Ishikawa (cell line): ENCODE data around the gene SMAD7.

Experiments used
- CEBPB ChIP-seq: IDR thresholded peaks from 2 replicates; pipeline ENCODE4 v1.6.1; 2012
- CREB1 ChIP-seq: IDR thresholded peaks from 2 replicates; pipeline ENCODE4 v1.6.1; 2012; ENCODE audit warnings: low read depth
- EGR1 ChIP-seq: IDR thresholded peaks from 2 replicates; pipeline ENCODE4 v1.6.1; 2012
- EP300 ChIP-seq: IDR thresholded peaks from 2 replicates; pipeline ENCODE4 v1.6.1; 2012; ENCODE audit warnings: borderline replicate concordance
- FOXM1 ChIP-seq: IDR thresholded peaks from 2 replicates; pipeline ENCODE4 v1.6.1; 2012; ENCODE audit warnings: low read depth, borderline replicate concordance
- MAX ChIP-seq: IDR thresholded peaks from 2 replicates; pipeline ENCODE4 v1.6.1; 2012
- NFIC ChIP-seq: IDR thresholded peaks from 2 replicates; pipeline ENCODE4 v1.6.1; 2012
- RAD21 ChIP-seq: IDR thresholded peaks from 2 replicates; pipeline ENCODE4 v1.6.1; 2012; ENCODE audit warnings: low read depth
- REST ChIP-seq: IDR thresholded peaks from 2 replicates; pipeline ENCODE4 v1.6.1; 2012; ENCODE audit warnings: low read depth, mild to moderate bottlenecking
- TAF1 ChIP-seq: IDR thresholded peaks from 2 replicates; pipeline ENCODE4 v1.6.1; 2012; ENCODE audit warnings: low read depth, mild to moderate bottlenecking
- TCF12 ChIP-seq: IDR thresholded peaks from 2 replicates; pipeline ENCODE4 v1.6.1; 2012; ENCODE audit warnings: low read depth
- TEAD4 ChIP-seq: IDR thresholded peaks from 2 replicates; pipeline ENCODE4 v1.6.1; 2012
- USF1 ChIP-seq: IDR thresholded peaks from 2 replicates; pipeline ENCODE4 v1.6.1; 2012
- YY1 ChIP-seq: IDR thresholded peaks from 2 replicates; pipeline ENCODE4 v1.6.1; 2012; ENCODE audit warnings: low read depth
- ZBTB7A ChIP-seq: IDR thresholded peaks from 2 replicates; pipeline ENCODE4 v1.6.1; 2012; ENCODE audit warnings: low read depth

The SMAD7 gene

GRCh38 chr18:48900469-48900868 lies 50.3 kb downstream of the SMAD7 start:
- TF ChIP-seq FOXM1, result no peak
- no peak for TF ChIP-seq USF1
- TF ChIP-seq EP300, result no peak
- TF ChIP-seq EGR1, result no peak
- no peak for TF ChIP-seq NFIC
- no peak for TF ChIP-seq YY1
- TF ChIP-seq RAD21, result no peak
- TF ChIP-seq CEBPB, result no peak
- TF ChIP-seq CREB1, result no peak
- TF ChIP-seq ZBTB7A, result no peak
- TF ChIP-seq MAX, result no peak
- no peak for TF ChIP-seq TCF12
- no peak for TF ChIP-seq TAF1
- no peak for TF ChIP-seq TEAD4
- no peak for TF ChIP-seq REST

GRCh38 chr18:48899558-48900174 lies 51.1 kb downstream of the SMAD7 start:
- TF ChIP-seq TCF12 (no peak), REST (no peak)

DNA sequence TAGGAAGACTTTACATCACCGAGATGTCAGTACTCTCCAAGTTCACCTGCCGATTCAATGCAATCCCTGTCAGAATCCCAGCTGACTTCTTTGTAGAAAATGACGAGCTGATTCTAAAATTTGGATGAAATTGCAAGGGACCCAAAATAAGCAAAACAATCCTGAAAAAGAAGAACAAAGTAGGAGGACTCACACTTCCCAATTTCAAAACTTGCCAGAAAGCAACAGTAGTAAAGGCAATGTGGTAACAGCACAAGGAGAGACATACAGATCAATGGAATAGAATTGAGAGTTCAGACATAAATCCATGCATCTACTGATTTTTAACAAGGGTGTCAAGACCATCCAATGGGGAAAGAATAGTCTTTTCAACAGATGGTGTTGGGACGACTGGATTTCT lies 52.2 kb downstream of the SMAD7 start:
- TF ChIP-seq CEBPB (no peak), ZBTB7A (no peak), RAD21 (no peak), EGR1 (no peak), FOXM1 (no peak), TEAD4 (no peak)

DNA sequence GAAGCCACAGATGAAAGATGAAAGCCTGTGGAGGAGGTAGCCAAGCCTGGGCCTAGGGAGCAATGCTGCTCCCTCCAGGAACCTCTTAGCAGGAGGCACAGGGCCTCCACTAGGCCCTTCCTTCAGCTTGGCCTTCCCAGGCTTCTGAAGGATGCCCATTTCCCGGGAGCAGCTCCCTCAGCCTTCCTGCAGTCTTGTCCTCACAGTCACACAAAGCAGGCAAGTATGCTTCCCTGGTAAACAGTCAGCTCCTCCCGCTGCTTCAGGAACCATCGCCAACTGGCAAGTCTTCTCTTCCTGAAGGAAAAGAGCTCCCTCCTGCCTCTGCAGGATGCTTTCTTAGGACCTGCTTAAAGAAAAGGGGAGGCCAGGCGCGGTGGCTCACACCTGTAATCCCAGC lies 53.2 kb downstream of the SMAD7 start:
- TF ChIP-seq TEAD4 (no peak), YY1 (no peak), EP300 (no peak), MAX (no peak), EGR1 (no peak), NFIC (no peak), TAF1 (no peak), REST (no peak), ZBTB7A (no peak), FOXM1 (no peak), TCF12 (no peak), CEBPB (no peak), USF1 (no peak), CREB1 (no peak)

GRCh38 chr18:48896875-48897511 lies 53.8 kb downstream of the SMAD7 start:
- TF ChIP-seq NFIC (no peak), ZBTB7A (no peak), USF1 (no peak), TAF1 (no peak)
